ENCODE data around the gene AARS2.

Gene AARS2

GRCh38 chr6:44333942-44334341, 20.8 kb upstream of the AARS2 start:
- no peak for ATAC-seq
- no peak for TF ChIP-seq ZNF8 (CRISPR knock-in tag; IDR thresholded peaks at IDR 0.05)
- TF ChIP-seq ZC3H10 (CRISPR knock-in tag; IDR thresholded peaks at IDR 0.05): no peak
- no peak for TF ChIP-seq TOX (CRISPR knock-in tag; IDR thresholded peaks at IDR 0.05; ENCODE audit: borderline replicate concordance)
- no peak for TF ChIP-seq ZFP3 (CRISPR knock-in tag; IDR thresholded peaks at IDR 0.05)
- no peak for TF ChIP-seq SNAI2 (CRISPR knock-in tag; IDR thresholded peaks at IDR 0.05)
- TF ChIP-seq ZNF70 (CRISPR knock-in tag; IDR thresholded peaks at IDR 0.05): no peak
- no peak for TF ChIP-seq PATZ1 (CRISPR knock-in tag; IDR thresholded peaks at IDR 0.05; ENCODE audit: borderline replicate concordance)
- no peak for TF ChIP-seq ISL1 (CRISPR knock-in tag; IDR thresholded peaks at IDR 0.05)
- no peak for TF ChIP-seq BACH2 (CRISPR knock-in tag; IDR thresholded peaks at IDR 0.05; ENCODE audit: borderline replicate concordance)
- TF ChIP-seq CREB5 (CRISPR knock-in tag; IDR thresholded peaks at IDR 0.05; ENCODE audit: low read depth): no peak
- TF ChIP-seq CSRNP3 (CRISPR knock-in tag; IDR thresholded peaks at IDR 0.05): no peak
- TF ChIP-seq TSHZ2 (CRISPR knock-in tag; IDR thresholded peaks at IDR 0.05): no peak
- TF ChIP-seq RARB (CRISPR knock-in tag; IDR thresholded peaks at IDR 0.05): no peak
- TF ChIP-seq GLIS3 (CRISPR knock-in tag; IDR thresholded peaks at IDR 0.05): no peak

- TF ChIP-seq ZNF8 (CRISPR knock-in tag; IDR thresholded peaks at IDR 0.05): no peak
- no peak for ATAC-seq
Observed at GRCh38 chr6:44333273-44333919, 20.2 kb upstream of the AARS2 start.

GRCh38 chr6:44332585-44332984, 19.4 kb upstream of the AARS2 start:
- TF ChIP-seq ZFP30 (CRISPR knock-in tag; IDR thresholded peaks at IDR 0.05): no peak
- TF ChIP-seq POU6F1 (CRISPR knock-in tag; IDR thresholded peaks at IDR 0.05; ENCODE audit: borderline replicate concordance, low read depth): no peak
- no peak for TF ChIP-seq GLIS3 (CRISPR knock-in tag; IDR thresholded peaks at IDR 0.05)
- TF ChIP-seq ZNF565 (CRISPR knock-in tag; conservative IDR thresholded peaks at IDR 0.05; ENCODE audit: low read depth): no peak
- TF ChIP-seq ZNF70 (CRISPR knock-in tag; IDR thresholded peaks at IDR 0.05): no peak
- no peak for TF ChIP-seq RARB (CRISPR knock-in tag; IDR thresholded peaks at IDR 0.05)
- TF ChIP-seq TOX (CRISPR knock-in tag; IDR thresholded peaks at IDR 0.05; ENCODE audit: borderline replicate concordance): no peak
- no peak for TF ChIP-seq CSRNP3 (CRISPR knock-in tag; IDR thresholded peaks at IDR 0.05)
- no peak for TF ChIP-seq ZFP3 (CRISPR knock-in tag; IDR thresholded peaks at IDR 0.05)
- TF ChIP-seq PATZ1 (CRISPR knock-in tag; IDR thresholded peaks at IDR 0.05; ENCODE audit: borderline replicate concordance): no peak
- ATAC-seq: no peak

Data from SK-N-SH treated with all-trans-retinoic acid at 6 μM for 48 hours (cell line).